COLO668 (cell line): ENCODE data around the gene PPP6R2.

ENCODE experiments used
- DNase-seq: peaks from one replicate; lab custom pipeline; 2025; ENCODE audit not compliant: unreplicated experiment; lab: John Stamatoyannopoulos, UW

PPP6R2 gene

DNA sequence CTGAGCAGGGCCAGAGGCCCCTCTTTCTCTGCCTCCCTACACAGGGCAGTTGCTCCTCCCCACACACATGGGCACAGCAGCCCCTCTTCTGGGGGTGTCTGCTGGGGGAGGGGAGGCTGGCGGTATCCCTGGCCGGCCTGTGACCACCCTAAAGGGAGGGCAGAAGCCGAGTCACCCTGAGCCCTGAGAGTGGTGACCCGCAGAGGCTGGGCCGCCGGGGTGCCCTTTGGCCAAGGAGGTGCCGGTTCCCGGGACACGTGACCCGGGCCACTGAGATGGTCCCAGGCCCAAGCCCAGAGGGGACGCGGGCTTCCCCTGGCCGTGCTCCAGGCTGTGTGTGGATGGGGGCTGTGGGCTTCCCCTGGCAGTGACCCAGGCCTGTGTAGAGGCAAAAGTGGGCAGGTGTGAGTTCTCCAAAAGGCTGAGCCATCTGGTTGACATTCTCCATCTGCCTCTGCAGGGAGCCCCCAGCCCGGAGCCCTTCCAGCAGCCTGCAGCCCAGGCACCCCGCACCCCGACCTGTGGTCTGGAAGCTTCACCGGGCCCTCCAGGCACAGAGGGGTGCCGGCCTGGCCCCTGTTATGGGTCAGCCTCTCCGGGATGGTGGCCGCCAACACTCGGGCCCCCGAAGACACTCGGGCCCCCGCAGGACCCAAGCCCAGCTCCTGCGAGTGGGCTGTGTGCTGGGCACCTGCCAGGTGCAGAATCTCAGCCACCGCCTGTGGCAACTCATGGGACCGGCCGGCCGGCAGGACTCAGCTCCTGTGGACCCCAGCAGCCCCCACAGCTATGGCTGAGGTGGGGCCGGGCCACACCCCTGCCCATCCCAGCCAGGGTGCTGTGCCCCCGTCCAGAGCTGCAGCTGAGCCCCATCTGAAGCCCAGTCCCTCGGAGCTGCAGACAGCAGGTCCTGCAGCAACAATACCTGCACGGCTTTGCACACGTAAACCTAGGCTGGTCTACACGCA is 139.3 kb downstream of the PPP6R2 start:
- no peak for DNase-seq

- DNase-seq = no peak
These were observed 140.0 kb downstream of the PPP6R2 start for GRCh38 chr22:50483106-50483505.

DNA sequence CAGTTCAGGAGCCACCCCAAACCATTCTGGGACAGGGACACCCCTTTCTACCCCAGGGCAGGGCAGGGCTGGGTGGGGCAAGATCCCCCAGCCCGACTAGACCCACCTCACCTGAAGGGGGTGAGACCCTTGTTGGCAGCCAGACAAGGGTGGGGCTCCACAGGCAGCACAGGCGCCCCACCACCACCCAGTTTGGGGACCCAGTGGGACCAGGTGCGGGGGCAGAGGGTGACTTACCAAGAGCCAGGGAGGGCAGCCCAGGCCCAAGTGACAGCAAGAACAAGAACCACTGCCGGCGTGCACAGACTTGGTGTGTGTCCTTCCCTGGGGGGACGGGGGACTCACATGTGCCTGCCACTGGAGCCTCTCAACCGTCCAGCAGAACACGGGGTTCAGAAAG is 140.4 kb downstream of the PPP6R2 start:
- DNase-seq = no peak

DNA sequence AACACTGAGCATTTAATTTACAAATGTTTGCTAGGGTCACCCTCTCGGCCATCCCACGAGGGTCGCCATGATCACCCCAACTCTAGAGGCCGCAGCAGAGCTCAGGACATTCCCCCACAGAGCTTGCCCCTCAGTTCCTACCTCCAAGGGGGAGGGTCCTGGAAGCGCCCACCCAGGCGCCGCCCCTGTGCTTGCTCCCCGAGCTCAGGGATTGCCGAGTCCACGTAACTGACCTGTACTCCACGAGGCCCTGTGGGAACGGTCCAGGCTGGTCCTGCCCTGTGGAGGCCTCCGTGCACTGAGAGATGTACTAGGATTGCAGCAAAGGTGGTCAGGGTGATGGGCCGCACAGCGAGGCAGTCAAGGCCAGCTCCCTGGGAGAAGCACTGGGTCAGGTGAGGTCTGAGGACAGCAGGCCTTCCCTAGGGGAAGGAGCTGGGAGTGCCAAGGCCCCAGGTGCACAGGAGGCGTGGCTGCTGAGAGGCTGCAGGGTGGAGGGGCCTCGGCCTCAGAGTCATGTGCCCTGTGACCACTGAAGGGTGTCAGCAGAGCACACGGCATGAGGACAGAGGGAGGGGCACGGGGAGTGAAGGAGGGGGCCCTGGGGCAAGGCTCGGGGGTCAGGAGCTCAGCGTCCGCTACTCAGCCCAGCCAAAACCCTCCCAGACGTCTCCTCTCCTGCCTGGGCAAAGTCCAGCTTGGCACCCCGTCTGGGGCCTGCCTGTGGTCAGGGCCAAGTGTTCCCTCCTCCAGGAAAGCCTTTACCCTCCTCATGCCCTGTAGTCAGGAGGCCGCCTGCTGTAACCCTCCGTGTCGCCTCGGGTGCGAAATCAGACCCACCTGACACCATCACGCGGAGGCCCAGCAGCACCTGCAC is 141.1 kb downstream of the PPP6R2 start:
- peak; percentile 45 for DNase-seq

DNA sequence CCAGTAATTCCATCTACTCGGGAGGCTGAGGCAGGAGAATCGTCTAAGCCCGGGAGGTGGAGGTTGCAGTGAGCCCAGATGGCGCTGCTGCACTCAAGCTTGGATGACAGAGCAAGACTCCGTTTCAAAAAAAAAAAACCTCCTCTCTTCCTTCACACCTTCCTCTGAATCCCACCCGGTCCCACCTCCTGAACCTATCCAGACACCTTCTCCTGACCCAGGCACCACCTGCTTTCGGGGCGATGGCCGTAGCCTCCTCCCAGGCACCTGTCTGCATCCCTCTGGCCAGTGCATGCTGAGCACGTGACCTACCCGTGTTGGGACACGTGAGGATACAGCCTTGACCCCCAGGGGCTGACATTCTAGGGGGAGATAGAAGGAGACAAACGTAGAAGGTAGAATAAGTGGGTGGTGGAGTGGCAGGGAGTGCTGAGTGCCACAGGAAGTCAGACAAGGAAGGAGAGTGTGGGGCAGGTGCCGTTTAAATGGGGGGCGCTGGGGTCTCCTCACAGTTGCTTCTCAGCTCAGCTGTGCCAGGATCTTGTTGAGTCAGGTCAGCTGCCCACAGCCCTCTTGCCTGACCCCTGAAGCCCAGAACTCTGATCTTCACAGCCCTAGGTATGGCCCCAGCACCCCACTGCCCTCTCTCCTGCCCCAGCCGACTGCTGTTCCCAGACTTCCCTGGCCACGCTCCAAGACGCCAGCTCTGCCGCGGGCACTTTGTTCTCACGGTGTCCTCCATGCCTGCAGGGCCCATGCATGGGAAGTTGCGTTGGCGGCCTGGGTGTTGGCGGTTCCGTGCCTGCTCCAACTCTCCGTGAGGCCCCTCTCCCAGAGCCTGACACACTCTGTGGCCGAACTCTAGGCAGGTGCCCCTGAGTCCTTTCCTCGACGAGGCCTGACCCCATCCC is 142.3 kb downstream of the PPP6R2 start:
- peak; percentile 60 for DNase-seq

DNA sequence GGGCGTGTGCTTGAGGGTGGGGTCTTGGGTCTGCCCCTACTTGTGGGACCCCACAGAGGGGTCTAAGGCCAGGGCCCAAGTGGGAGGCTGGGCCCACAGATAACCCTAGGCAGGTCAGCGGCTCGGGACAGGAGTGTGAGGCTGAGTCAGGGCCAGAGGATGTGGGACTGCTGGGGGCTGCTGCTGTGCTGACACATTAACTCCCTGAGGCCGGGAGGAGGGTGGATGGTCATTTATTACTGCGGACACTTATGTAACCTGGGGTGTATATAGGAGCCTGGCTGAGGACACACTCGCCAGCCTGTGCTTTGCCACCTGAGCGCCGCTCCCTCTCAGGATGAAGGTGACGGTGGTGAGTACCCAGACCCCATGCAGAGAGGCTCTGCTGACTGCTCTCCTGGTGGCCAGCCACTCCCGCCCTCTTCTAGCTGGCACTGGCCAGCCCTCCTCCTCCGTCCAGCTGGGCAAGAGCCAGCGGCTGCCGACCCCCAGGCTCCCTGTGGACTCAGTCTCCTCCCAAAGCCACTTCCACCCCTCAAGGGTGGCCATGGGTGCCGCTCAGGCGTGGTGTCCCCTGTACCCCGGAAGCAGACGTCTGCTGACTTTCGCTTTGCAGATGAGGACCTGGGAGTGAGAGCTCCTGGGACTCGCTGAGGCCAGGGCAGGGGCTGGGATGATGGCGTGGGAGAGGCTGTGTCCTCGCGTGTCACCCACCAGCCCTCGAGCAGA is 143.6 kb downstream of the PPP6R2 start, which contains the start of gene MIOX:
TSS of gene MIOX (plus strand) at position 299 of the 729 bp plus-strand sequence. CDS start at position 338, 39 bp downstream.
- DNase-seq = no peak

DNA sequence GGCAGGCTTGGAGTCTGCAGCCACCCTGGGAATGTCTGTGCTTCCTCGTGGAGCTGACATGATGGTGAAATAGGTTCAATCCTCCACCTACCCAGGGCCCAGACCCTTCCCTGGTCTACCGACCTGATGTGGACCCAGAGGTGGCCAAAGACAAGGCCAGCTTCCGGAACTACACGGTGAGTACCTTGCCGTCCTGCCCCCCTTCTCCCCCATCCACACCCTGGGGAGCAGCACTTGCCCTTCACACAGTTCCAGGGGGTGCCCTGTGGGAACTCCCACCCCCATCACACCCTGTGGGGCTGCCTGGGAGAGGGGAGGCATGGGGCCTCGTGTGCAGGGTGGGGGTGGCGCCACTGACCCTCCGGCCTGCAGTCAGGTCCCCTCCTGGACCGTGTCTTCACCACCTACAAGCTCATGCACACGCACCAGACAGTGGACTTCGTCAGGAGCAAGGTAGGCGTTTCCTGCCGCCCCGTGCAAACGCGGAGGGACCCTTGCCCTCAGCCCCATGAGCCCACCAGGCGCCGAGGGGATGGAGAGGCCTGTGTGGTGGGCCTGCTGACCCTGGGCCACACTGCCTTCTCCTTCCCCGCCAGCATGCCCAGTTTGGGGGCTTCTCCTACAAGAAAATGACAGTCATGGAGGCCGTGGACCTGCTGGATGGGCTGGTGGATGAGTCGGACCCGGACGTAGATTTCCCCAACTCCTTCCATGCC is 144.3 kb downstream of the PPP6R2 start:
- DNase-seq = no peak

GRCh38 chr22:50488006-50488677 is 145.0 kb downstream of the PPP6R2 start:
- DNase-seq = no peak

- DNase-seq = no peak
These were observed 145.8 kb downstream of the PPP6R2 start for GRCh38 chr22:50488886-50489285.

DNA sequence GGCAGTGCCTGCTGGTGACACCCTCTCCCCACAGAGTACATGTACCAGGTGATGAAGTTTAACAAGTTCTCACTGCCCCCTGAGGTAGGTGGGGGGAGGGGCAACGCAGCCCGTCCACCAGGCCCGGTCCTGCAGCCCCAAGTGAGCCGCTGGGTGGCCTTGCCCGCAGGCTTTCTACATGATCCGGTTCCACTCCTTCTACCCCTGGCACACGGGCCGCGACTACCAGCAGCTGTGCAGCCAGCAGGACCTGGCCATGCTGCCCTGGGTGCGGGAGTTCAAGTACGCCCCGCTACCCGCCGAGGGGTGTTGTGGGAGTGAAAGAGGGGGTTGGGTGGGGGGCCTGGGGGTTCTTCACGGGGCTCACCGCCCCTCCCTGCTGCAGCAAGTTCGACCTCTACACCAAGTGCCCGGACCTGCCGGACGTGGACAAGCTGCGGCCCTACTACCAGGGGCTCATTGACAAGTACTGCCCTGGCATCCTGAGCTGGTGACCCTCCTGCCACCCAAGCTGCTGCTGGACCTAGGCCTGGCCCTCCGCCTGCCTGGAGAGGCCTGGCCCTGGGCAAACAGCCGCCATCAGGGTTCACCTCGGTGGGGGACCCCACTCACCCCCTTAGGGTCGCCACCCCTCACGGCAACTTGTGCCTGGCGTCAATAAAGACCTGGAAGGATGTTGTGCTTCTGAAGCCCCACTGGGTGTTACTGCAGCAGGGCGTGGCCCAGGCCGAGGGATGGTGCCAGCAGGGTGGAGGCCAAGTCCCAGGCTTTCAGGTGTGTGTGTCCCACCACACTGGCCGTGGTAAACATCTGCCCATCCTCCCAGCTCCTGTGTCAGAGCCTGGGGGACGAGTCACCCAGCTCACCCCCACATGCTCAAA is 146.5 kb downstream of the PPP6R2 start:
- DNase-seq = no peak

GRCh38 chr22:50490531-50491308 is 147.6 kb downstream of the PPP6R2 start:
- DNase-seq = peak; percentile 49
